Panc1 (cell line): ENCODE measurements around the gene QKI. TPM values are rescaled to one million over a fixed set of nuclear protein-coding genes. Genes with fewer than 3 reads are reported as not detected.

Experiments
- ATAC-seq: fragments of 200-7000 bp; cut with Tn5 transposase; 2 replicates; pipeline ENCODE4 v1.9.1; 2020; ENCODE audit warnings: mild to moderate bottlenecking, moderate library complexity
- BruUV-seq: library from RNA; stranded (reverse); fragments of 400-500 nt; replicated peaks from 2 replicates; lab custom pipeline; 2021; lab: Mats Ljungman, UMichigan
- CTCF ChIA-PET: fragments of 300-600 bp; sonication (Branson Sonifier 250); formaldehyde crosslinking; loops from one replicate; lab custom pipeline; 2022; ENCODE audit warnings: antibody characterized with exemption; lab: Charles Lee
- POLR2A ChIA-PET: fragments of 300-600 bp; sonication (Branson Sonifier 250); formaldehyde crosslinking; loops from one replicate; lab custom pipeline; 2022; ENCODE audit warnings: antibody characterized with exemption; lab: Charles Lee
- DNase-seq: peaks from one replicate; pipeline ENCODE4 v3.0.0-alpha.2; 2010; ENCODE audit warnings: low read depth, low spot score
- H3K27ac ChIP-seq: 2 replicates; pipeline ENCODE4 v1.5.1; 2011; ENCODE audit warnings: mild to moderate bottlenecking, low read length, inconsistent platforms
- H3K27me3 ChIP-seq: fragments of 200-500 bp; sonication (Bioruptor generic); 2 replicates; pipeline ENCODE4 v1.6.0; 2014; ENCODE audit warnings: low read length, inconsistent platforms; ENCODE audit not compliant: control insufficient read depth, insufficient read depth
- H3K36me3 ChIP-seq: fragments of 200-500 bp; sonication (Bioruptor generic); 2 replicates; pipeline ENCODE4 v1.5.1; 2014; ENCODE audit warnings: inconsistent platforms, mild to moderate bottlenecking, low read length, moderate library complexity; ENCODE audit not compliant: control insufficient read depth, insufficient read depth
- H3K4me1 ChIP-seq: 2 replicates; pipeline ENCODE4 v1.5.1; 2011; ENCODE audit warnings: inconsistent platforms, mild to moderate bottlenecking, low read length, moderate library complexity; ENCODE audit not compliant: control insufficient read depth, insufficient read depth
- H3K4me3 ChIP-seq, 2 experiments: 2 replicates each; pipeline ENCODE4 v1.5.1; 2011 to 2012; ENCODE audit warnings: low read depth in 2 of 2, low read length in 2 of 2, mild to moderate bottlenecking in 2 of 2, inconsistent platforms in 1 of 2, moderate library complexity in 1 of 2
- H3K9me3 ChIP-seq: fragments of 200-500 bp; sonication (Bioruptor generic); 2 replicates; pipeline ENCODE4 v1.5.1; 2014; ENCODE audit warnings: low read depth, mild to moderate bottlenecking, inconsistent platforms, low read length, moderate library complexity; ENCODE audit not compliant: control insufficient read depth, insufficient read depth
- CTCF ChIP-seq: fragments of 450-650 bp; IDR thresholded peaks from 2 replicates; pipeline ENCODE4 v1.5.1; 2017; ENCODE audit warnings: mild to moderate bottlenecking
- POLR2AphosphoS5 ChIP-seq: IDR thresholded peaks from 2 replicates; pipeline ENCODE4 v1.6.1; 2012; ENCODE audit warnings: mild to moderate bottlenecking, low read depth, low read length, moderate library complexity
- SIN3A ChIP-seq: IDR thresholded peaks from 2 replicates; pipeline ENCODE4 v1.6.1; 2012; ENCODE audit warnings: low read depth, mild to moderate bottlenecking, low read length, moderate library complexity, borderline replicate concordance; ENCODE audit not compliant: insufficient read depth
- TCF7L2 ChIP-seq: IDR thresholded peaks from 2 replicates; pipeline ENCODE4 v1.6.1; 2011; ENCODE audit warnings: mild to moderate bottlenecking, low read depth, low read length, inconsistent platforms
- in situ Hi-C: cut with HindIII; loops from 2 replicates; pipeline ENCODE4 v1.10.0; 2016; ENCODE audit warnings: low sequenced_read_pairs, low pct_unique_long_range_greater_than_20kb
- intact Hi-C: fragments of 100-400 bp; cut with micrococcal nuclease; formaldehyde crosslinking; loops from one replicate; pipeline ENCODE4 v1.10.0; 2022; ENCODE audit not compliant: unreplicated experiment
- total RNA-seq: library from RNA; stranded (reverse); gene quantifications from one replicate; pipeline ENCODE4 v1.2.1, GENCODE V29; 2021; ENCODE audit not compliant: unreplicated experiment
- TF ChIP-seq, protein P1 (sequence below), 2 experiments: IDR thresholded peaks; 2 replicates each; pipeline ENCODE4 v1.6.1; 2011 to 2012; ENCODE audit warnings: low read depth in 2 of 2, control low read depth in 1 of 2, low read length in 1 of 2, mild to moderate bottlenecking in 1 of 2, moderate library complexity in 1 of 2; ENCODE audit not compliant: insufficient read depth in 1 of 2

QKI gene
- total RNA-seq, 1 experiment from 2014 or later = 176 TPM

DNA sequence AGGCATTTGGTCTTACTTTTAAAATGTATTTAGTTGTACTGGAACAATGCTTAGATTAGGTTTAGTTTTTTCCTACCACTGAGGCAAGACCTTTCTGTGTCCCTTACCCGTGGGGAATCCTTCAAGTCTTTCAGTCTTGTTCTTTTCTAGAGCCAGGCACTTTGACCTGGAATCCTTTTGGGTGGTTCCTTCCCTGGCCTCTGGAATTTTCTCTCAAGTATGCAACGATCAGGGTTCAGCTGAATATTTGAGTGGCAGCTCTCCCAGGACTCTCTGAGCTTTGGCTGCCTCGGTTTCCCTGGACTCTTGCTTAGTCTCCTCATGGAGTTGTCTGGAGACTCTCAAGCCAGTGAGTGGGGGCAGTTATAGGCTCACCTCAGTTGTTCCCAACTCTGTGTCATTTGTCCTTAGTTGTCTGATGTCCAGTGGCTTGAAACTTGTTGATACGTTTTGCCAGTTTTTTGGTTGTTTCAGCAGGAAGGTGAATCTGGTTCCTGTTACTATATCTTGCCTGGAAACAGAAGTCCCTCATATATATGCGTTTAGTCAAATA, 118.1 kb downstream of the QKI start:
- TF ChIP-seq, protein P1, sequence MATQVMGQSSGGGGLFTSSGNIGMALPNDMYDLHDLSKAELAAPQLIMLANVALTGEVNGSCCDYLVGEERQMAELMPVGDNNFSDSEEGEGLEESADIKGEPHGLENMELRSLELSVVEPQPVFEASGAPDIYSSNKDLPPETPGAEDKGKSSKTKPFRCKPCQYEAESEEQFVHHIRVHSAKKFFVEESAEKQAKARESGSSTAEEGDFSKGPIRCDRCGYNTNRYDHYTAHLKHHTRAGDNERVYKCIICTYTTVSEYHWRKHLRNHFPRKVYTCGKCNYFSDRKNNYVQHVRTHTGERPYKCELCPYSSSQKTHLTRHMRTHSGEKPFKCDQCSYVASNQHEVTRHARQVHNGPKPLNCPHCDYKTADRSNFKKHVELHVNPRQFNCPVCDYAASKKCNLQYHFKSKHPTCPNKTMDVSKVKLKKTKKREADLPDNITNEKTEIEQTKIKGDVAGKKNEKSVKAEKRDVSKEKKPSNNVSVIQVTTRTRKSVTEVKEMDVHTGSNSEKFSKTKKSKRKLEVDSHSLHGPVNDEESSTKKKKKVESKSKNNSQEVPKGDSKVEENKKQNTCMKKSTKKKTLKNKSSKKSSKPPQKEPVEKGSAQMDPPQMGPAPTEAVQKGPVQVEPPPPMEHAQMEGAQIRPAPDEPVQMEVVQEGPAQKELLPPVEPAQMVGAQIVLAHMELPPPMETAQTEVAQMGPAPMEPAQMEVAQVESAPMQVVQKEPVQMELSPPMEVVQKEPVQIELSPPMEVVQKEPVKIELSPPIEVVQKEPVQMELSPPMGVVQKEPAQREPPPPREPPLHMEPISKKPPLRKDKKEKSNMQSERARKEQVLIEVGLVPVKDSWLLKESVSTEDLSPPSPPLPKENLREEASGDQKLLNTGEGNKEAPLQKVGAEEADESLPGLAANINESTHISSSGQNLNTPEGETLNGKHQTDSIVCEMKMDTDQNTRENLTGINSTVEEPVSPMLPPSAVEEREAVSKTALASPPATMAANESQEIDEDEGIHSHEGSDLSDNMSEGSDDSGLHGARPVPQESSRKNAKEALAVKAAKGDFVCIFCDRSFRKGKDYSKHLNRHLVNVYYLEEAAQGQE (IDR thresholded peaks at IDR 0.05; ENCODE audit: insufficient read depth in 1 of 2, low read depth in 2 of 2, low read length in 1 of 2) = no peak
- TF ChIP-seq CTCF (no peak), SIN3A (no peak), POLR2AphosphoS5 (no peak), TCF7L2 (no peak)
- ATAC-seq = no peak
- no peak for DNase-seq
- peaks cover 39% of the 10 kb centered on the region for H3K4me1 ChIP-seq
- H3K27me3 ChIP-seq = no peaks in the 10 kb centered on the region
- ChIA-PET POLR2A (no interaction called here), CTCF (no interaction called here)
- no TSS peak for BruUV-seq
- H3K36me3 ChIP-seq = peaks cover 2% of the 10 kb centered on the region; the same call in 1 of the 2 replicates
- H3K4me3 ChIP-seq = no peak overlapping the region
- in situ Hi-C loops = no loop called here
- no peaks in the 10 kb centered on the region for H3K9me3 ChIP-seq
- intact Hi-C loops = no loop called here
- H3K27ac ChIP-seq = no peak overlapping the region

- CTCF ChIA-PET = no interaction called here
Observed at GRCh38 chr6:163533443-163533842, 118.9 kb downstream of the QKI start.

More at GRCh38 chr6:163533443-163533842, 118.9 kb downstream of the QKI start:
- TF ChIP-seq, protein P1 (IDR thresholded peaks at IDR 0.05; ENCODE audit: insufficient read depth in 1 of 2, low read depth in 2 of 2, low read length in 1 of 2) = no peak
- TF ChIP-seq POLR2AphosphoS5 (no peak), CTCF (no peak), TCF7L2 (no peak), SIN3A (no peak)
- no peak for ATAC-seq
- no peak overlapping the region for H3K27ac ChIP-seq
- peaks cover 2% of the 10 kb centered on the region; the same call in 1 of the 2 replicates for H3K36me3 ChIP-seq
- in situ Hi-C loops = no loop called here
- no peak for DNase-seq
- POLR2A ChIA-PET = no interaction called here
- BruUV-seq = no TSS peak
- peaks cover 39% of the 10 kb centered on the region for H3K4me1 ChIP-seq
- intact Hi-C loops = no loop called here
- H3K4me3 ChIP-seq = no peak overlapping the region
- H3K27me3 ChIP-seq = no peaks in the 10 kb centered on the region
- no peaks in the 10 kb centered on the region for H3K9me3 ChIP-seq
